Stimulated activated CD4-positive, alpha-beta T cell treated with anti-CD3 and anti-CD28 coated beads, Interleukin-2, amount 100 ng/mL, for 4 hours (primary cell): Measurements from ENCODE around the gene GLUD1.
A peak's percentile ranks its signal among the peaks of the same experiment; 100 is the strongest.
"Not testable (repeated sequence)": the region's sequence is repeated elsewhere in the genome, so short reads cannot be mapped to it uniquely, and the experiment has no call there.

Experiments used
- DNase-seq: peaks from one replicate; pipeline ENCODE4 v3.0.0-alpha.2; 2020; ENCODE audit warnings: low read depth

The GLUD1 gene

DNA sequence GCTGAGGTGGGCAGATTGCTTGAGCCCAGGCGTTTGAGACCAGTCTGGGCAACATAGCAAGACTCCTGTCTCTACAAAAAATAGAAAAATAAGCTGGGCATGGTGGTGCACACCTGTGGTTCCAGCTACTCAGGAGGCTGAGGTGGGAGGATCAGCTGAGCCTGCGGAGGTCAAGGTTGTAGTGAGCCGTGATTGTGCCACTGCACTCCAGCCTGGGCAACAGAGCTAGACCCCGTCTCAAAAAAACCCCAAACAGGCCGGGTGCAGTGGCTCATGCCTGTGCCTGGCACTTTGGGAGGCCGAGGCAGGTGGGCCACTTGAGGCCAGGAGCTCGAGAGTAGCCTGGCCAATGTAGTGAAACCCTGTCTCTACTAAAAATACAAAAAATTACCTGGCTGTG lies 51.1 kb downstream of the GLUD1 start:
- DNase-seq = not testable (repeated sequence)

DNA sequence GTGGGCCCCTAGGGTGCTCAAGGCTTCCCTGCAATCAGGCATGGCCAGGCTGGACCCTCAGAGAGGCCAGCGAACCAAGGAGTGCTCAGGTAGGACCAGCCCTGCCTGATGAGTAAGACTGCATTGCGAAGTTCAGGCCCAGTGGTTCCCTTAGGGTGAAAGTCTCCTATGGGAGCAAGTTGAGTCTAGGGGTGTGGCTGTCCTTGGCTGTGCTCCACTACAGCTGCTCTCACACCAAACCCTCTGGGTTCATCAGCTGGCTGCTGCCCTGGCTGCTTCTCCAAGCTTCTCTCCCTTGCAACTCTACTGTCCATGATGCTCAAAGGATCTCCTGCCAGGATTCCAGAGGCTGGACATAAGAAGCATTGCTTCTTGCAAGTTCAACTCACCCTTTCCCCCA lies 55.9 kb downstream of the GLUD1 start:
- DNase-seq = no peak

DNA sequence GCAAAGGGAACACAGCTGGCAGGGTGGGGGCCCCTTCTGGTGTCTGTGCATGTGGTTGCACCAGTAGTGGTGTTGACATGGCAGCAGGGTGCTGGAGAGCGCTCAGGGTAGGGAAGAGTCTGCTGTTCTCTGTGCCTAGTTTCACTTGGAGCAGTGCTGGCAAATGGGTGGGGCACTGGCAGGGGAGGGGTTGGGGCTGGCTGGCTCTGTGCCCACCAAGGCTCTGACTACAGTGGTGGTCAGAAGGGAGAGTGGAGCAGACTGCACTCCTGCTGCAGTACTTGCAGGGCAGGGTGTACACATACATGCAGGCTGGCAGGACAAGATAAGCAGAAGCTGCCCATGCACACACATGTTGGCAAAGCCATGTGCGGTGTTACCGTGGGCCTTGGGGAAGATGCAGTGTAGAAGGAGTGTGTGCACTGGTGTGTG lies 56.3 kb downstream of the GLUD1 start:
- no peak for DNase-seq

DNA sequence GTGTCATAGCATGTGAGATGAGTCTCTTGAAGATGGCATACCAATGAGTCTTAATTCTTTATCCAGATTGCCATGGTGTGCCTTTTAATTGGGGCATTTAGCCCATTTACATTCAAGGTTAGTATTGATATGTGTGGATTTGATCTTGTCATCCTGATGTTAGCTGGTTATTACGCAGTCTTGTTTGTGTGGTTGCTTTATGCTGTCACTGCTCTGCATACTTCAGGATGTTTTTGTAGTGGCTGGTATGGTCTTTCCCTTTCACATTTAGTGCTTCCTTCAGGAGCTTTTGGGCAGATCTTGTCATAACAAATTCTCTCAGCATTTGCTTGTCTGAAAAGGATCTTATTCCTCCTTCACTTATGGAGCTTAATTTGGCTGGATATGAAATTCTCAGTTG lies 58.0 kb downstream of the GLUD1 start:
- no peak for DNase-seq

DNA sequence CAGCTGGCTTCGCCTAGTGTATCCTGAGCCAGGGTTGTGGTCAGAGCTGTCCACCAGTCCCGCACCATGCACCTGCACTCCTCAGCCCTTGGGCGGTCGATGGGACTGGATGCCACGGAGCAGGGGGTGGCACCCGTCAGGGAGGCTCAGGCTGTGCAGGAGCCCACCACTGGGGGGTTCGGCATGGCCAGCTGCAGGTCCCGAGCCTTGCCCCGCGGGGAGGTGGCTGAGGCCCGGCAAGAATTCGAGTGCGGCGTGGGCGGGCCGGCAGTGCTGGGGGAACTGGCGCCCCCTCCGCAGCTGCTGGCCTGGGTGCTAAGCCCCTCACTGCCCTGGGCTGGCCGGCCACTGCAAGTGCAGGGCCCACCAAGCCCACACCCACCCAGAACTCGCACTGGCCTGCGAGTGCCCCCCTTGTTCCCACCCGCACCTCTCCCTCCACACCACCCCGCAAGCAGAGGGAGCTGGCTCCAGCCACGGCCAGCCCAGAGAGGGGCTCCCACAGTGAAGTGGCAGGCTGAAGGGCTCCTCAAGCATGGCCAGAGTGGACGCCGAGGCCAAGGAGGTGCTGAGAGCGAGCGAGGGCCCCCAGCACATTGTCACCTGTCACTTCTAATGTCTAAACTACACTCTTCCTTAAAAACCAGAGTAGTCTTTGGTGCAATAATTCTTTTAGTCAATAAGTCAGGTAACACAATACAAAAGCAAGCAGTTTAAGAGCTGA lies 63.6 kb downstream of the GLUD1 start:
- DNase-seq = no peak

DNA sequence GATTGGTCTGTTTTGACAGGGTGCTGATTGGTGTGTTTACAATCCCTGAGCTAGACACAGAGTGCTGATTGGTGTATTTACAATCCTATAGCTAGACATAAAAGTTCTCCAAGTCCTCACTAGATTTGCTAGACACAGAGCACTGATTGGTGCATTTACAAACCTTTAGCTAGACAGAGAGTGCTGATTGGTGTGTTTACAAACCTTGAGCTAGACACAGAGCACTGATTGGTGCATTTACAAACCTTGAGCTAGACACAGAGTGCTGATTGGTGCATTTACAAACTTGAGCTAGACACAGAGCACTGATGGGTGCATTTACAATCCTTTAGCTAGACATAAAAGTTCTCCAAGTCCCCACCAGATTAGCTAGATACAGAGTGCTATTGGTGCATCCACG lies 64.2 kb downstream of the GLUD1 start:
- not testable (repeated sequence) for DNase-seq

DNA sequence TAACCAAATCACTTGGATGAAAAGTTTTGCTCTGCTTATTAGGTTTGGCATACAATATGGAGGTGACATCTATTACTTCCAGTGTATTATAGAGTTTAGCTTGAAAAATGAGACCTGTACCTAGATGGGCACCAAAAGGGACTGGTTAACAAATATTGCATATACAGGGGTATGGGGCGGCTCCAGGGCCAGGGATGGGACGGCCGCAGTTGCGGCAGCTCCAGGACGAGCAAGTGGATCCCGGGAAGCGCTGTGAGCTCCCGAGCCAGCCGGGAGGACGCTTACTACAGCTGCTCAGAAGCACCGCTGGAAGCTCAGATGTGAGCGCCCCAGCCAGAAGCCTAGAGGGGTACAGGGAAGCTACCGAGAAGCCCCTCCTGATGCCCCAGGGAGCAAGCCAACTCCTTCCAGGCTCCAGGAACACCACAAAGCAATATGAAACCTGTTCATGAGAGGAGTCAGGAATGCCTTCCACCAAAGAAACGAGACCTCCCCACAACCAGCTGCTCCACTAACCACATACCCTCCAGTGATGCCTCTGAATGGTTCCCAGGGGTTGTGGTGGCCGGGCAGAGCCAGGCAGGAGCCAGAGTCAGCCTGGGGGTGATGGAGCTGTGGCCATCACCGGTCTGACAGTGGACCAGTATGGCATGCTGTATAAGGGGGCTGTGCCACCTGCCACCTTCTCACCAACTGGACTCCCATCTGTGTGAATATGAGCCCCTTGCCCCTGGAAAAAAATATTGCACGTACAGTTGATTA lies 67.7 kb downstream of the GLUD1 start:
- not testable (repeated sequence) for DNase-seq

DNA sequence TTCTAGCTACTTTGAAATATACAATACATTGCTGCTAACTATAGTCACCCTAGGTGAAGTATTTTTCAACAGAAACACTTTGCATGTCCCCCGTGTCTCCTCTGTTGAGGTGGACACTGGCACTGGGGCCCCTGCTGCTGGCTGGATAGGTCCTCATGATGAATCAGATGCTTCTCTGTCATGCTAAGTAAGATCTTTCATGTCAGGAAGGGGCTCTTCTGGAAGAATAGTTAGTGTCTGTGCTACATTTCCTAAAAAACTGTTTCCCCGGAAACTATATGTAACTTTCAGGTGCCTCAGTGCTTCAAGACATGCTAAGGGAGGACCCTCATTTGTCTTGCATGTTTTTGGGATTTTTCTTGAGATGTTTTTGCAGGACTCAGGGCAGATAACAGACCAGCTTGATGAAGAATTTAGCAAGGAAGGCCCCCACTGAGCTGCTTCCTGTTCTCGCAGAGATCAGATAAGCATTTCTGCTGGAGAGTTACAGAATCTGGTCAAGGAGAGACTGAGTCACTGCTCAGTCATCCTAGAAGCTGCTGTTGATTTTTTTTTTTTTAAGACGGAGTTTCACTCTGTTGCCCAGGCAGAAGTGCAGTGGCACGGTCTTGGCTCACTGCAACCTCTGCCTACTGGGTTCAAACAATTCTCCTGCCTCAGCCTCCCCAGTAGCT lies 69.2 kb downstream of the GLUD1 start:
- peak; percentile 6 for DNase-seq

DNA sequence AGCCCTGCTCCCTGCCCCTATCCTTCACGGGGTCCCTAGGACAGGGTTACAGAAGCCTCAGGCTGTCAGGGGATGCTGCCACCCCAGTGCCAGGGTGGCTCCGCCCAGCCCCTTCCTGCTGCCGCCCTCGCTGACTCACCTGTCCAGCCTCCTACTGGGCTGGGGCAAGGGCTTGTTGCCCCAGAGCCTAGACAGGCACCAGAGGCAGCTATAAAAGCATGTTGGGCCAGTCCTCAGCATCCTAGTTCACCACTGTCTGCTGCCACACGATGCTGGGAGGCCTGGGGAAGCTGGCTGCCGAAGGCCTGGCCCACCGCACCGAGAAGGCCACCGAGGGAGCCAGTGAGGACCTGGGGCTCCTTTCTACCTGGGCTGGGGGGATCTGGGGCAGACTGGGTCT lies 74.6 kb downstream of the GLUD1 start, which contains the start of gene FAM25A:
TSS of gene FAM25A (plus strand) at position 239 of the 400 bp plus-strand sequence. CDS start at position 270, 31 bp downstream.
- not testable (repeated sequence) for DNase-seq

DNA sequence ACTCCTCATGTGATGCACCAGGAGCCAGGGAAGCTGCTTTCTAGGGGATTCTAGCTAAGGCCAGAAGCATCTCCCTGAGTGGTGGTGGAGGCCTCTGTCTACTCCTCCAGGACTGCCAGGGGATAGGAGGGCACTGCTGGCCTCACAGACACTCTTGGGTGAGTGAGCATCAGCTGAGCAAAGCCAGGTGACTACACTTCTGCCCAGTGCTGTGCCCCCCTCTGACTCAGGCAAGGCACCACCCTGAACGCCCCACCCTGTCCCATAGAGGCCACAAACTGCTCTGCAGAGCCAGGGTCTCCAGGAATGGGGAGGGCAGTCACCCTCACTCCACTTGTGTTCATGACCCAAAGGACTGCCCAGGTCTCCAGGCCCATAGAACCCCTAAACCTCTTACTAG lies 75.1 kb downstream of the GLUD1 start:
- DNase-seq = not testable (repeated sequence)

DNA sequence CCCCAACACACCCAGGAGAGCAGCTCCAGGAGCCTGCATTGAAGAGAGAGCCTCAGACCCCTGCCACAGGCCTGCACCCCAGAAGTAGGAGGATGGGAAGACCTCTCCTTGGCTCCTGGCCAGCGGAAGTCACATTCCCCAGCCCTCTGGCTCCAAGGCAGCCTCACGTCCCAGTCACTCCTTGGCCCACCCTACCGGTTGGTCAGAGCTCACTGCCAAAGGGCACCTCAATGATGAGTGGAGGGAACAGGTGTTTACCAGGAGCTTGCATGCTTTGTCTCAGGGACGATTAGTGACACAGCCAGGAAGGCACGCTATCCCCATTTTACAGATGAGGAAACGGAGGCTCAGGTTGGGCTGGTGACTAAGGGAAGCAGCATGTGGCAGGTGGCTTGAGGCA lies 75.6 kb downstream of the GLUD1 start:
- DNase-seq = not testable (repeated sequence)

DNA sequence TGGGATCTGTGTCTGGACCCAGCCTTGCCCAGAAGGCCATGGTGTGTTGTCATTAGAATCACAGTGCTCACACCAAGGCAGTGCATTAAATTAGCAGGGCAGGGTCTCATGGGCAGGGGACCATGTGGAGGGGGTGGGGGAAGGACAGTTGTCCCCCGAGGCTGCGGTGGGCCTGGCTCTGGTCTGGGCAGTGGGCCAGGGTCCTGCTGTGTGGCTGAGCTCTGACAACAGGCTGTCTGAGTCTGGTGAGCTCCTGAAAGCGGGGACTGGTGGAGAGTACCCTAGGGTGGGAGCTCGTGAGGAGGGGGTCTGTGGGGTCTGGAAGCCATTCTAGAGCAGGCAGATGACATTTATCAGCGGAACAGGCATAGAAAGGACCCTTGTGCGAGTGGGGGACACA lies 76.5 kb downstream of the GLUD1 start:
- DNase-seq = not testable (repeated sequence)

DNA sequence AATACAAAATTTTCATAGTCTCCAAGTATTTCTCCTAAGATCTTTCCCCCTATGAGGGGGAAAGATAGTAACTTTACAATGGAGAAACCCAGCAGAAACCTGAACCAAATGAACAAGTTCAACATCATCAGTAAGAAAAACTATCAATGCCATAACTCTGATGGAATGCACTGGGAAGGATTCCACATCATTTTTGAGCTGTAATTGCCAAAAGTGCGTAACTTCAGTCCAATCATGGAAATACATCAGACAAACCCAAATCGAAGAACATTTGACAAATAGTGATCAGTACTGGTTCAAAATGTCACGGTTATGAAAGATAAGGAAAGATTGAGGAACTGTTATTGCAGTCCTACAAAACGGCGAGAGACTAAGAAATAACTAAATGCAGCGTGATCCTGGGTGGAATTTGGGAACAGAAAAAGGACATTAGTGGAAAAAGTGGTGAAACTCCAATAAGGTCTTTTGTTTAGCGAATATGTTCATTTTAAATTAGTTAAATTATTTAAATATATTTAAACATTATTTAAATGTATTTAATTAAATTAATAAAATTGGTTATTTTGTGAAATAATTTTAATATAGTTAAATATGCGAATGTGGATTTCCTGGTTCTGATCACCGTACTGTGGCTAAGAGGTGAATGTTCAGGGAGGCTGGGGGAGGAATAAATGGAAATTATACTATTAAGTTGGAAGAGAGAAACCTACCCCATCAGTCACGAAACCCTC lies 79.5 kb downstream of the GLUD1 start:
- not testable (repeated sequence) for DNase-seq

DNA sequence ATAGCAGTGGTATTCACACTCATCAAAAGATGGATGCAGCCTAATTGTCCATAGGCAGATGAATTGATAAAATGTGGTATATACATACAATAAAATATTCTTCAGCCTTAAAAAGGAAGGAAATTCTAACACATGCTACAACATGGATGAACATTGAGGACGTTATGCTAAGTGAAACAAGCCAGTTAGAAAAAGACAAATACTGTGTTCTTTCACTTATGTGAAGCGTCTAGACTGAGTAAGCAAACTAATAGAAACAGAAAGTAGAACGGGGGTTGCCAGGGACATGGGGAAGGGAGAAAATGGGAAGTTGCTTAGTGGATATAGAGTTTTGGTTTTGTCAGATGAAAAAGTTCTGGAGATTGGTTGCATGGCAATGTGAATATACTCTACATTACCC lies 81.1 kb downstream of the GLUD1 start:
- DNase-seq = not testable (repeated sequence)

DNA sequence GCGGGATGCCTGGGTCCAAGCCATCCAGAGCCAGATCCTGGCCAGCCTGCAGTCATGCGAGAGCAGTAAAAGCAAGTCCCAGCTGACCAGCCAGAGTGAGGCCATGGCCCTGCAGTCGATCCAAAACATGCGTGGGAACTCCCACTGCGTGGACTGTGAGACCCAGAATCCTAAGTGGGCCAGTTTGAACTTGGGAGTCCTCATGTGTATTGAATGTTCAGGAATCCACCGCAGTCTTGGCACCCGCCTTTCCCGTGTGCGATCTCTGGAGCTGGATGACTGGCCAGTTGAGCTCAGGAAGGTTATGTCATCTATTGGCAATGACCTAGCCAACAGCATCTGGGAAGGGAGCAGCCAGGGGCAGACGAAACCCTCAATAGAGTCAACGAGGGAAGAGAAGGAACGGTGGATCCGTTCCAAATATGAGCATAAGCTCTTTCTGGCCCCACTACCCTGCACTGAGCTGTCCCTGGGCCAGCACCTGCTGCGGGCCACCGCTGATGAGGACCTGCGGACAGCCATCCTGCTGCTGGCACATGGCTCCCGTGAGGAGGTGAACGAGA lies 85.4 kb downstream of the GLUD1 start:
- DNase-seq = not testable (repeated sequence)

DNA sequence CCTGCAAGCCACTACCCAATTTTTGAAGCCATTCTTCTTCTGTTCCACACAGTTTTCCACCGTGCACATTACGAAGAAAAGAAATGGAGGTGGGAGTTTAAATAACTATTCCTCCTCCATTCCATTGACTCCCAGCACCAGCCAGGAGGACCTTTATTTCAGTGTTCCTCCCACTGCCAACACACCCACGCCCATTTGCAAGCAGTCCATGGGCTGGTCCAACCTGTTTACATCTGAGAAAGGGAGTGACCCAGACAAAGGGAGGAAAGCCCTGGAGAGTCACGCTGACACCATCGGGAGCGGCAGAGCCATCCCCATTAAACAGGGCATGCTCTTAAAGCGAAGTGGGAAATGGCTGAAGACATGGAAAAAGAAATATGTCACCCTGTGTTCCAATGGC lies 86.3 kb downstream of the GLUD1 start:
- not testable (repeated sequence) for DNase-seq

DNA sequence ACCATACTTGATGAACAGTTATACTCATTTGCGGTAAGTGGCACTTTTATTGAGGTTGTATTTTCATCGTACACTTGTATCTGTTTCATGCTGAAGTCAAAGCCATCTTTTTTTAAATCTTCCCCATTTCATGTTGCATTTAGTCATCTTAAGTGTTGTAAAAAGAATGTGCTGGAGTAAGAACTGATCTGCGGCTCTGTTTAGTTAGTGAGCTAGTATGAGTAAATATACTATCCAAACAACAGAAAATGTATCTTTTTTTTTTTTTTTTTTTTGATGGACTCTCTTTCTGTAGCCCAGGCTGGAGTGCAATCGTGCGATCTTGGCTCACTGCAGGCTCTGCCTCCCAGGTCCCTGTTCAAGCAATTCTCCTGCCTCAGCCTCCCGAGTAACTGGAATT lies 87.0 kb downstream of the GLUD1 start:
- DNase-seq = not testable (repeated sequence)

DNA sequence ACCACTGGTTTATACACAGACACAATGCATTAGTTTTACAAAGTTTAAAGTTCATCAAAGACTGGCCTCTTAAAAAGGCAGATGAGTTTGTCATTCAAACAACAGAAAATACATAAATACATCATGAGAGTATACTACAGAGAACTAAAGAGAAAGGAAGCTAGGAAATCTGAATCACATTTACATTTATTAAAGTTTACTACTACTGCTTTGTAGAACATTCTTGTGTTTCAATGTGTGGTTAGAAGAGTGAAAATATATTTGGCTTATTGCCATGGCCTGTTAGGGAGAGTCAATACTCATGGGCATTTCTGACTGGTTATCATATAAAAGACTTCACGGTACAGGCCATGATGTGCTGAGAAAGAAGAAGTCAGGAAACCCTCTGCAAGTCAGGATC lies 87.5 kb downstream of the GLUD1 start:
- DNase-seq = not testable (repeated sequence)

DNA sequence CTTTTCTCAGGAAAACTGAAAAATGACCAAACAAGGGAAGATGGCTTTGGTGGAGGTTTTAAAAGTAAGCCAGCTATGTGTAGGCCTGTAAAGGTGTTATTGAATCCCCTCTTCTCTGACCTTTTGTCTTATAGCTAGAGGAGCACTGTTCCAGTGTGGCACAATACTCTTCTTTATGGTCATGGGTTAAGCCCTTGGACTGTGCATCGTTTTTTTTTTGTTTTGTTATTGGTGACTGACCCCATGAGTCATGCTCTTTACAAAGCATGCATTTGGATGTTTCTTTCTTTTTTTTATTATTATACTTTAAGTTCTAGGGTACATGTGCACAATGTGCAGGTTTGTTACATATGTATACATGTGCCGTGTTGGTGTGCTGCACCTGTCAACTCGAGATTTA lies 94.2 kb downstream of the GLUD1 start:
- DNase-seq = no peak
